Uterus (tissue), 4 donors: ENCODE data around the gene RNF141. TPM values are rescaled to one million over a fixed set of nuclear protein-coding genes. Genes with fewer than 3 reads are reported as not detected.

Experiments
- DNase-seq, 2 donors: peaks; one replicate each; pipeline ENCODE4 v3.0.0-alpha.2; 2019 to 2020
- H3K27ac ChIP-seq, 2 donors: fragments of 200-600 bp; sonication (generic); 1 replicate in 1 of 2; 2 replicates in 1 of 2; pipeline ENCODE4 v1.5.1; 2016 to 2018
- H3K27me3 ChIP-seq, 2 donors: fragments of 200-600 bp; sonication (generic); one replicate each; pipeline ENCODE4 v1.5.1; 2018 to 2019; ENCODE audit warnings: control low read depth in 1 of 2
- H3K36me3 ChIP-seq, 2 donors: fragments of 200-600 bp; sonication (generic); one replicate each; pipeline ENCODE4 v1.5.1; 2019; ENCODE audit warnings: control low read depth in 1 of 2
- H3K4me1 ChIP-seq, 2 donors: fragments of 200-600 bp; sonication (generic); one replicate each; pipeline ENCODE4 v1.5.1; 2018 to 2019; ENCODE audit warnings: control low read depth in 1 of 2
- H3K4me3 ChIP-seq, 2 donors: fragments of 200-600 bp; sonication (generic); 1 replicate in 1 of 2; 2 replicates in 1 of 2; pipeline ENCODE4 v1.5.1; 2018 to 2019; ENCODE audit warnings: mild to moderate bottlenecking in 1 of 2
- H3K9me3 ChIP-seq, 2 donors: fragments of 200-600 bp; sonication (generic); one replicate each; pipeline ENCODE4 v1.5.1; 2019; ENCODE audit warnings: control low read depth in 1 of 2
- POLR2A ChIP-seq, 2 donors: fragments of 450-650 bp; IDR thresholded peaks; one replicate each; pipeline ENCODE4 v1.6.1; 2016; ENCODE audit warnings: antibody characterized with exemption in 2 of 2, mild to moderate bottlenecking in 1 of 2, moderate library complexity in 1 of 2
- intact Hi-C: fragments of 100-400 bp; cut with DNase I; formaldehyde crosslinking; loops from one replicate; pipeline ENCODE4 v1.15.1; 2023; ENCODE audit warnings: low total_unique reads
- total RNA-seq, 4 donors: library from RNA; depleted of rRNA in 3 of 4; stranded (reverse); fragments of >200 nt in 3 of 4; gene quantifications; one replicate each; pipeline versions ENCODE4 v1.1.0 to v1.2.4, GENCODE V29; 2014 to 2023
- TF ChIP-seq, protein P1 (sequence below), 4 experiments: fragments of 200-600 bp in 2 of 4; fragments of 450-650 bp in 2 of 4; sonication (generic) in 2 of 4; IDR thresholded peaks; one replicate each; pipeline ENCODE4 v1.5.1; 2016 to 2019; ENCODE audit warnings: antibody characterized with exemption in 4 of 4, mild to moderate bottlenecking in 2 of 4, moderate library complexity in 1 of 4
- donor health status: DM: yes; HTN: yes; CAD: no.

The RNF141 gene
- total RNA-seq, 4 donors from 2014 or later, result 19.7 to 49.7 (median 25.2) TPM

DNA sequence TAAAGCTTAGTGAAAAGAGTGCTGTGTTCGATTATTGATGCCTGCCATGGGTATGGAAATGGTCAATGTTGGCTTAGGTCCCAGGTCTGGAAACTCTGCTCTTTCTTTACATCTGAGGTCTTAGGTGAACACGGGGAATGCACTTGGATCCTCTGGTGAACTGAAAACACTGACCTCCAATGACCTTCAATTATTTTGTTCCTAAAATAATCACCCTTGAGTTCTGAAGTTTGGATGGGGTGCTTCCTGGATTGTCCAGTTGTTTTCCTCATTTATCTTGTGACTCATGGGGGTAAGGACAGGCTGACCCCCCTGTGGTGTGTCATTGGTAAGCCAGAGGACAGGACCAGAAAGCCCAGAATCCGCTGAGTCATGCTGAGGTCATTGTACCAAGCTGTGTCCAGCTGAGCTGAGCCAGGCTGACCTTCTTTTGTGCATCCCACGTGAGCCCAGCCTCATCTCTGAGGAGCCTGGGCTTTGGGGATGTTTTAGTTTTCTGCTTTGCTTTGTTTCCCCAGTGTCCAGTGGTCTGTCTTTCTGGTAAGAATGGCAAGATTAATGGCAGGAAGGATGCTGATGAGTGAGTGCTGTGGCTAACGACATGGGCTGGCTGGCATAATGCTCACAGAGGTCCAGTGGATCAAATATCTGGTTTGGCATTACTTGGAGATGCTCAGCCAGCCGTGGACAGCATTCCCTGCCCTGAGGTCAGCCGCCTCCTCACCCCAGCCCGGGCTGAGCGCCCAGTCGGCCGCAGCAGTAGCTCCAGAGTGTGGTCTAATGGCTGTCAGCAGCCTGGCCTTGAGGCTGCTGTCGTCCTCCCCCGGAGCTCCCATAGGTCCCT is 50.4 kb downstream of the RNF141 start:
- TF ChIP-seq POLR2A (IDR thresholded peaks at IDR 0.05), result no peak
- TF ChIP-seq, protein P1, sequence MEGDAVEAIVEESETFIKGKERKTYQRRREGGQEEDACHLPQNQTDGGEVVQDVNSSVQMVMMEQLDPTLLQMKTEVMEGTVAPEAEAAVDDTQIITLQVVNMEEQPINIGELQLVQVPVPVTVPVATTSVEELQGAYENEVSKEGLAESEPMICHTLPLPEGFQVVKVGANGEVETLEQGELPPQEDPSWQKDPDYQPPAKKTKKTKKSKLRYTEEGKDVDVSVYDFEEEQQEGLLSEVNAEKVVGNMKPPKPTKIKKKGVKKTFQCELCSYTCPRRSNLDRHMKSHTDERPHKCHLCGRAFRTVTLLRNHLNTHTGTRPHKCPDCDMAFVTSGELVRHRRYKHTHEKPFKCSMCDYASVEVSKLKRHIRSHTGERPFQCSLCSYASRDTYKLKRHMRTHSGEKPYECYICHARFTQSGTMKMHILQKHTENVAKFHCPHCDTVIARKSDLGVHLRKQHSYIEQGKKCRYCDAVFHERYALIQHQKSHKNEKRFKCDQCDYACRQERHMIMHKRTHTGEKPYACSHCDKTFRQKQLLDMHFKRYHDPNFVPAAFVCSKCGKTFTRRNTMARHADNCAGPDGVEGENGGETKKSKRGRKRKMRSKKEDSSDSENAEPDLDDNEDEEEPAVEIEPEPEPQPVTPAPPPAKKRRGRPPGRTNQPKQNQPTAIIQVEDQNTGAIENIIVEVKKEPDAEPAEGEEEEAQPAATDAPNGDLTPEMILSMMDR (IDR thresholded peaks at IDR 0.05), result no peak
- DNase-seq, result peak; percentile 67 to 91
- H3K4me3 ChIP-seq, result no peak overlapping the region
- H3K4me1 ChIP-seq, result peaks cover 0 to 5% of the 10 kb centered on the region in 2 donors
- no peaks in the 10 kb centered on the region for H3K36me3 ChIP-seq
- intact Hi-C loops, result no loop called here
- peak overlapping the region; percentile 56 to 68 for H3K27ac ChIP-seq
- H3K9me3 ChIP-seq, result no peaks in the 10 kb centered on the region
- H3K27me3 ChIP-seq, result no peaks in the 10 kb centered on the region

DNA sequence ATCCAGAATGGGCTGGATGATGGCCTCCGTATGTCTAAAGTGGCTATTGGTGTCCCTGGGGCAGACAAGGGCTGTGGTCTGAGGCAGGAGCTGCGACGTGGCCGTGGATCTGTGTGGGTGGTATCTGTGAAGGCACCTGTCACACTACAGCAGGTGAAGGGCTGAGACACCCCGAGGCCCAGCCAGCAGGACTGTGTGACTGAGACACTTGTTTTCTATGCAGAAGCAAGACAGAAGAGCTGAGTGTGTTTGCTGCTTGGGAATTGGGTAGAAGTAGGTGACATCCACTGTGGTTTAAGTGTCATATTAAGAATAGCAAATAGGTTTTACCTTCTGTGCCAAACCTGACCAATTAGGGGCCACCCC is 51.0 kb downstream of the RNF141 start:
- intact Hi-C loops, result no loop called here
- H3K4me3 ChIP-seq, result no peak overlapping the region
- H3K4me1 ChIP-seq, result peaks cover 0 to 5% of the 10 kb centered on the region in 2 donors
- H3K36me3 ChIP-seq, result no peaks in the 10 kb centered on the region
- H3K27ac ChIP-seq, result peak overlapping the region; percentile 39 to 68
- no peaks in the 10 kb centered on the region for H3K27me3 ChIP-seq
- H3K9me3 ChIP-seq, result no peaks in the 10 kb centered on the region
- DNase-seq, result peak in 1 of 2 donors; percentile 16
- TF ChIP-seq, protein P1 (IDR thresholded peaks at IDR 0.05), result no peak
- no peak for TF ChIP-seq POLR2A (IDR thresholded peaks at IDR 0.05)

DNA sequence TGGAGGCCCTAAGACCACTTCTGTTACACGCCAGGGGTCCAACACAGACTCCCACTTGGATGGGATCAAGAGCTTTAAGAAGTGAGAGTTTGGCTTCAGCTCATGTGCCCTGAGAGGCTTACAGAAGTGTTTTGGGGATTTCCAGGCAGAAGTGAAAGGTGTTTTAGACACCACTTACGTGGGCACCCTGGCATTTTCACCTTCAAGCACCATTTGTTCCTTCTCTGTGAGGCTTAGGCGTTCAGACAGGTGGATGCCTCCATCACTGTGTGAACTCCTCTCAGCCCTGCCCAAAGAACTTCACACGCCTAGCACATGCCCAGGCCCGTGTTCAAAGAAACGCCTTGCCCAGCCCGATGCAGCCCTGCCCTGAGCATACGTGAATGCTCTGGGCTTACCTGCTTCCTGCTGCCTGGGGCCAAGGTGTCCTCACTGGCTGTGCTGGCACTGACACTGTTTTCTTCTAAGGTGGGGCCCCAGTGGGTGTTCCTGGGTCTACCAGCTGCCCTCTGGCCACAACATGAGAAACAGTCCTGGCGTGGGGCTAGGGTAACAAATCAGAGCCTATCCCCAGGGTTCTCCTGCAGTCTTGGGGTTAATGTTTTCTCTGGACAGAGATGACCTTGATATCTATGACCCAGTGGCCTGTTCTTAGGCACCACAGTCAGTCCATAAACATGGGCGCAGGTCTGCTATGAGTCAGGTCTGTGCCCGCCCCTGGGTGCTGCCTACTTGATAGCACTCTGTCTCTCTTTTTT is 51.9 kb downstream of the RNF141 start:
- peaks cover 0 to 5% of the 10 kb centered on the region in 2 donors for H3K4me1 ChIP-seq
- no peaks in the 10 kb centered on the region for H3K36me3 ChIP-seq
- no peaks in the 10 kb centered on the region for H3K9me3 ChIP-seq
- intact Hi-C loops, result no loop called here
- H3K4me3 ChIP-seq, result no peak overlapping the region
- no peaks in the 10 kb centered on the region for H3K27me3 ChIP-seq
- no peak overlapping the region for H3K27ac ChIP-seq
- no peak for TF ChIP-seq POLR2A (IDR thresholded peaks at IDR 0.05)
- TF ChIP-seq, protein P1 (IDR thresholded peaks at IDR 0.05), result no peak
- peak in 1 of 2 donors; percentile 9 for DNase-seq

DNA sequence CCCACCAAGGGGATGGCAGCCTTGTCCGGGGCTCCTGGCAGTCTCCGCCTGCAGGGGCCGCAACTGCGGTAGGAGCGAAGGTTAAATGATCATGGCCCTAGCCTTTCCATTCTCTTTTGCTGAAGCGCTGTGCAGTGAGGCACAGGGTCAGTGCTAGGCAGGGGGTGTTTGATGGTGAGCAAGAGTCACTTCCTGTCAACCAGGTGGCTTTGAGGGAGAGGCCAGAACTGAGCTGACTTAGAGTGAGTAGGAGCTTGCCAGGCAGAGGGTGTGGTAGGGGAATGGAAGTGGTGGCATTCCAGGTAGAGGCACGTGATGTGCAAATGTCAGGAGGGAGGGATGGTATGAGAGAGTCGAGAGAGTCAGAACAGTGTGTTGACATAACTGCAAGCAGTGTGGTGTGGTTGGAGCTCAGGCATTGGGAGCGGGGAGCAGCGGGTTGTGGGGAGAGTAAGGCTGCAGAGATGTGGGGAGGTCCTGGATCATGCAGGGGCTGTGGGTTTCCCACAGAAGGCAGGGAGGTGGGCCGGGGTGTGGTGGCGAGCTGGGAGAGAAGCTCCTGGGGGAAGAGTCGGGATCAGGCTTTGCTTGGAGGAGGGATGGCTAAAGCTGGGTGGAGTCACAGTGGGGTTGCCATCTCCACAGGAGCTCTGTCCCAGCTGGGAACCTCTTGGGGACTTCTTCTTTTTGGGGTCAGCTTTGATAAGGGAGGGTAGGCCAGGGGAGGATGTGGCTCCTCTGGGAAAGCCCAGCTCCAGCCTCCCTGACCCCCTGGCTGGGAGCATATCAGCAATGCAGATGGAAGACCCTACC is 52.7 kb downstream of the RNF141 start:
- Histone ChIP-seq H3K9me3 (no peaks in the 10 kb centered on the region), H3K36me3 (no peaks in the 10 kb centered on the region), H3K4me3 (no peak overlapping the region), H3K27ac (no peak overlapping the region), H3K27me3 (no peaks in the 10 kb centered on the region), H3K4me1 (peaks cover 0 to 5% of the 10 kb centered on the region in 2 donors)
- intact Hi-C loops, result no loop called here
- TF ChIP-seq, protein P1 (IDR thresholded peaks at IDR 0.05), result no peak
- no peak for TF ChIP-seq POLR2A (IDR thresholded peaks at IDR 0.05)
- no peak for DNase-seq
